CD4-positive, alpha-beta T cell treated with Interleukin-6 at 100 ng/mL for 8 hours (primary cell): ENCODE data around the gene CEP44.
A peak's percentile ranks its signal among the peaks of the same experiment; 100 is the strongest.
"Not testable (repeated sequence)": the region's sequence is repeated elsewhere in the genome, so short reads cannot be mapped to it uniquely, and the experiment has no call there.

Source experiments
- DNase-seq: peaks from one replicate; pipeline ENCODE4 v3.0.0-alpha.2; 2020; ENCODE audit warnings: mixed read lengths, low spot score

Gene CEP44

GRCh38 chr4:174283507-174284471, at the start of gene CEP44, which contains the start of gene FBXO8:
Gene CEP44 (plus strand): TSS chr4:174283911. CDS start chr4:174299122, 15,211 bp downstream.
Gene FBXO8 (minus strand): TSS chr4:174283667. CDS start chr4:174263092, 20,575 bp downstream.
- peak; percentile 63 for DNase-seq

- no peak for DNase-seq
Measured at GRCh38 chr4:174236359-174236758, 47.4 kb upstream of the CEP44 start.

GRCh38 chr4:174241162-174241561, 42.5 kb upstream of the CEP44 start:
- no peak for DNase-seq

GRCh38 chr4:174244441-174244840, 39.3 kb upstream of the CEP44 start:
- no peak for DNase-seq

GRCh38 chr4:174245714-174246113, 38.0 kb upstream of the CEP44 start:
- no peak for DNase-seq

GRCh38 chr4:174248407-174248806, 35.3 kb upstream of the CEP44 start:
- no peak for DNase-seq

- no peak for DNase-seq
Measured at GRCh38 chr4:174252412-174252811, 31.3 kb upstream of the CEP44 start.

GRCh38 chr4:174254613-174255012, 29.1 kb upstream of the CEP44 start:
- DNase-seq, result no peak

- DNase-seq, result no peak
Measured at GRCh38 chr4:174255374-174255773, 28.3 kb upstream of the CEP44 start.

GRCh38 chr4:174255786-174256185, 27.9 kb upstream of the CEP44 start:
- DNase-seq, result no peak

- DNase-seq, result no peak
Measured at GRCh38 chr4:174256277-174256713, 27.4 kb upstream of the CEP44 start.

- DNase-seq, result no peak
Measured at GRCh38 chr4:174259580-174259979, 24.1 kb upstream of the CEP44 start.

GRCh38 chr4:174260099-174260498, 23.6 kb upstream of the CEP44 start:
- no peak for DNase-seq

GRCh38 chr4:174261432-174261831, 22.3 kb upstream of the CEP44 start:
- not testable (repeated sequence) for DNase-seq

GRCh38 chr4:174262624-174263444, 20.9 kb upstream of the CEP44 start:
- no peak for DNase-seq

- no peak for DNase-seq
Measured at GRCh38 chr4:174263445-174263736, 20.3 kb upstream of the CEP44 start.

- DNase-seq, result no peak
Measured at GRCh38 chr4:174265916-174266315, 17.8 kb upstream of the CEP44 start.

GRCh38 chr4:174266416-174266815, 17.3 kb upstream of the CEP44 start:
- no peak for DNase-seq

- DNase-seq, result no peak
Measured at GRCh38 chr4:174273930-174274329, 9.8 kb upstream of the CEP44 start.

- DNase-seq, result no peak
Measured at GRCh38 chr4:174274436-174274835, 9.3 kb upstream of the CEP44 start.

GRCh38 chr4:174275101-174275500, 8.6 kb upstream of the CEP44 start:
- DNase-seq, result no peak

- no peak for DNase-seq
Measured at GRCh38 chr4:174277433-174277832, 6.3 kb upstream of the CEP44 start.

GRCh38 chr4:174278467-174278866, 5.2 kb upstream of the CEP44 start:
- no peak for DNase-seq
